HG02759 (cell line): Measurements from ENCODE around the gene TMEM117.
A peak's percentile ranks its signal among the peaks of the same experiment; 100 is the strongest.

Experiments used
- ATAC-seq: cut with Tn5 transposase; IDR thresholded peaks from one replicate; pipeline ENCODE4 v1.9.1; 2021; ENCODE audit warnings: mild to moderate bottlenecking, moderate library complexity; ENCODE audit not compliant: unreplicated experiment

Gene TMEM117

DNA sequence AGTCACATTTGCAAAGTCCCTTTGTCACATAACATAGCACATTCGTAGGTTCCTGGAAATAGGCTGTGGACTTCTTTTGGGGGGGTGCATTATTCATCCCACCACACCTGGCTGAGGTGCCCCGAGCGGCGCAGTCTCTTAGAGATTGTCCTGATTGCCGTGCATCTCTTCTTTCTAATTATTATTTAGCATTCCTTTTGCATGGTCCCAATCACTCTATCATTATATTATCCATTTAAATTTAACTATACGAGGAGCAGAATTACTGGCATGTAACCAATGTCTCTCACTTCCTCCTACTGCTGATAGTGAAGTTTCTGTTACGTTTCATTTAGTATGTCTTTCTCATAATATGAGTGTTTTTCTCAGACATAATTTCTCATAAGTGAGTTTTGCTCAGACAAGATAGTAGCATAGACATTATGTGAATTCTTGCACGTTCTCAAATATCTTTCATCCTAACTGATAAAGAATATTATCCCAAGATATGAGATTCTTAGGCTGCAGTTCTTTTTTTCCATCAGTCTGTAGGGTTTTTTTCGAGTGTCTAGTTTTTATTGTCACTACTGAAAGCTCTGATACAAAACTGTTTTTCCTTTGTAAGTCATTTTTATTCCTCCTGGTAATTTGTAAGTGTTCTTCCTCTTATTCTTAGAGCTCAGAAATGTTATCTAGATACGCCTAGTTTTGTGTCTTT lies 595.9 kb downstream of the TMEM117 start:
- peak; percentile 76 for ATAC-seq

- ATAC-seq, result no peak
Measured at GRCh38 chr12:44433659-44434058, 597.8 kb downstream of the TMEM117 start.

- no peak for ATAC-seq
Measured at GRCh38 chr12:44436756-44437155, 600.9 kb downstream of the TMEM117 start.
